KMS-11 (cell line): Measurements from ENCODE around the gene JPH4.

Experiments
- H2AFZ ChIP-seq: fragments of 200-600 bp; sonication (generic); 2 replicates; pipeline ENCODE4 v1.6.1; 2016; ENCODE audit warnings: antibody characterized with exemption, mixed run types, low read depth
- H3K27ac ChIP-seq: fragments of 200-600 bp; sonication (generic); 2 replicates; pipeline ENCODE4 v1.6.1; 2016; ENCODE audit warnings: mild to moderate bottlenecking, mixed run types
- H3K27me3 ChIP-seq: fragments of 200-600 bp; sonication (generic); 2 replicates; pipeline ENCODE4 v1.6.1; 2017; ENCODE audit warnings: mild to moderate bottlenecking, low read depth, mixed run types, moderate library complexity; ENCODE audit not compliant: insufficient read depth
- H3K36me3 ChIP-seq: fragments of 200-600 bp; sonication (generic); 2 replicates; pipeline ENCODE4 v1.6.1; 2017; ENCODE audit warnings: mild to moderate bottlenecking, mixed run types; ENCODE audit not compliant: insufficient read depth
- H3K4me1 ChIP-seq: fragments of 200-600 bp; sonication (generic); 2 replicates; pipeline ENCODE4 v1.6.1; 2016; ENCODE audit warnings: mild to moderate bottlenecking, low read depth, mixed run types; ENCODE audit not compliant: poor library complexity, severe bottlenecking
- H3K4me2 ChIP-seq: fragments of 200-600 bp; sonication (generic); 2 replicates; pipeline ENCODE4 v1.7.0; 2016; ENCODE audit warnings: mild to moderate bottlenecking, mixed run types
- H3K4me3 ChIP-seq: fragments of 200-600 bp; sonication (generic); IDR thresholded peaks from 2 replicates; pipeline ENCODE4 v1.6.1; 2017; ENCODE audit warnings: low read depth, low read length, mixed read lengths; ENCODE audit not compliant: insufficient read depth
- H3K79me2 ChIP-seq: fragments of 200-600 bp; sonication (generic); 2 replicates; pipeline ENCODE4 v1.6.1; 2016; ENCODE audit warnings: low read depth, mixed run types; ENCODE audit not compliant: insufficient read depth
- H3K9ac ChIP-seq: fragments of 200-600 bp; sonication (generic); 2 replicates; pipeline ENCODE4 v1.6.1; 2016; ENCODE audit warnings: mild to moderate bottlenecking, mixed run types
- H4K20me1 ChIP-seq: fragments of 200-600 bp; sonication (generic); 2 replicates; pipeline ENCODE4 v1.6.1; 2016; ENCODE audit warnings: mild to moderate bottlenecking, mixed run types; ENCODE audit not compliant: insufficient read depth
- CTCF ChIP-seq: fragments of 200-600 bp; sonication (generic); conservative IDR thresholded peaks from 2 replicates; pipeline ENCODE4 v1.6.1; 2017; ENCODE audit warnings: low read depth, mild to moderate bottlenecking, antibody characterized with exemption, low read length, moderate library complexity, mixed read lengths

The JPH4 gene

GRCh38 chr14:23605931-23606585 is 27.5 kb upstream of the JPH4 start:
- no peak overlapping the region for H3K27ac ChIP-seq
- no peaks in the 10 kb centered on the region for H3K4me1 ChIP-seq
- H4K20me1 ChIP-seq: no peaks in the 10 kb centered on the region
- no peaks in the 10 kb centered on the region for H3K36me3 ChIP-seq
- no peak overlapping the region for H3K9ac ChIP-seq
- no peak overlapping the region for H3K4me2 ChIP-seq
- H3K79me2 ChIP-seq: no peaks in the 10 kb centered on the region
- no peak for TF ChIP-seq CTCF
- H3K4me3 ChIP-seq: no peak overlapping the region
- H2AFZ ChIP-seq: no peak overlapping the region
- no peaks in the 10 kb centered on the region for H3K27me3 ChIP-seq

DNA sequence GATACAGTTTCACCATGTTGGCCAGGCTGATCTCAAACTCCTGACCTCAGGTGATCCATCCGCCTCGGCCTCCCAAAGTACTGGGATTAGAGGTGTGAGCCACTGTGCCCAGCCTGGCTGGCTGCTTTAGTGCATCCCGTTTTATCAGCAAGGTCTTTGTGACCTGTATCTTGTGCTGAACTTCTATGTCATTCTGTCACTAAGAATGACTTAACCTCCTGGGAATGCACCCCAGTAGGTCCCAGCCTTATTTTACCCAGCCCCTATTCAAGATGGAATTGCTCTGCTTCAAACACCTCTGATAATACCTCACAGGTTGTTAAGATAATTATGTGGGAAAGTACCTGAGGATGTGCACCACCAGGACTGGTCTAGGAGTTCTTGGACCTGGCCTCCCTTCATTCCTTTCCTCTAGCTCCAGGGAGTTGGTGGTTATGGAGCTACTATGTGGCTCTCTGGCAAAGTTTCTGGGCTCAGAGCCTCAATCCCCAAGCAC is 26.1 kb upstream of the JPH4 start:
- TF ChIP-seq CTCF: no peak
- H3K36me3 ChIP-seq: no peaks in the 10 kb centered on the region
- H3K4me3 ChIP-seq: no peak overlapping the region
- H3K4me2 ChIP-seq: no peak overlapping the region
- H3K27me3 ChIP-seq: no peaks in the 10 kb centered on the region
- no peak overlapping the region for H2AFZ ChIP-seq
- H3K4me1 ChIP-seq: no peaks in the 10 kb centered on the region
- no peaks in the 10 kb centered on the region for H3K79me2 ChIP-seq
- no peaks in the 10 kb centered on the region for H4K20me1 ChIP-seq
- H3K9ac ChIP-seq: no peak overlapping the region
- no peak overlapping the region for H3K27ac ChIP-seq

GRCh38 chr14:23604148-23604547 is 25.6 kb upstream of the JPH4 start:
- Histone ChIP-seq H3K4me1 (no peaks in the 10 kb centered on the region), H2AFZ (no peak overlapping the region), H3K79me2 (no peaks in the 10 kb centered on the region), H3K4me2 (no peak overlapping the region), H3K4me3 (no peak overlapping the region), H3K27ac (no peak overlapping the region), H3K36me3 (no peaks in the 10 kb centered on the region), H3K27me3 (no peaks in the 10 kb centered on the region), H3K9ac (no peak overlapping the region), H4K20me1 (no peaks in the 10 kb centered on the region)
- TF ChIP-seq CTCF: no peak

GRCh38 chr14:23603103-23603502 is 24.5 kb upstream of the JPH4 start:
- no peaks in the 10 kb centered on the region for H3K36me3 ChIP-seq
- H3K4me3 ChIP-seq: no peak overlapping the region
- no peaks in the 10 kb centered on the region for H3K27me3 ChIP-seq
- no peak overlapping the region for H3K9ac ChIP-seq
- no peaks in the 10 kb centered on the region for H3K79me2 ChIP-seq
- no peaks in the 10 kb centered on the region for H4K20me1 ChIP-seq
- H3K4me2 ChIP-seq: no peak overlapping the region
- no peaks in the 10 kb centered on the region for H3K4me1 ChIP-seq
- H2AFZ ChIP-seq: no peak overlapping the region
- H3K27ac ChIP-seq: no peak overlapping the region
- TF ChIP-seq CTCF: no peak
